Hematopoietic multipotent progenitor cell treated with erythropoietin and hydrocortisone succinate and interleukin-3 and kit ligand, for 17 days (in vitro differentiated cells): Measurements from ENCODE around the gene BEX2.
"Not testable (repeated sequence)": the region's sequence is repeated elsewhere in the genome, so short reads cannot be mapped to it uniquely, and the experiment has no call there.

ENCODE experiments used
- DNase-seq: peaks from one replicate; pipeline ENCODE4 v3.0.0-alpha.2; 2015; ENCODE audit warnings: low spot score

Gene BEX2

DNA sequence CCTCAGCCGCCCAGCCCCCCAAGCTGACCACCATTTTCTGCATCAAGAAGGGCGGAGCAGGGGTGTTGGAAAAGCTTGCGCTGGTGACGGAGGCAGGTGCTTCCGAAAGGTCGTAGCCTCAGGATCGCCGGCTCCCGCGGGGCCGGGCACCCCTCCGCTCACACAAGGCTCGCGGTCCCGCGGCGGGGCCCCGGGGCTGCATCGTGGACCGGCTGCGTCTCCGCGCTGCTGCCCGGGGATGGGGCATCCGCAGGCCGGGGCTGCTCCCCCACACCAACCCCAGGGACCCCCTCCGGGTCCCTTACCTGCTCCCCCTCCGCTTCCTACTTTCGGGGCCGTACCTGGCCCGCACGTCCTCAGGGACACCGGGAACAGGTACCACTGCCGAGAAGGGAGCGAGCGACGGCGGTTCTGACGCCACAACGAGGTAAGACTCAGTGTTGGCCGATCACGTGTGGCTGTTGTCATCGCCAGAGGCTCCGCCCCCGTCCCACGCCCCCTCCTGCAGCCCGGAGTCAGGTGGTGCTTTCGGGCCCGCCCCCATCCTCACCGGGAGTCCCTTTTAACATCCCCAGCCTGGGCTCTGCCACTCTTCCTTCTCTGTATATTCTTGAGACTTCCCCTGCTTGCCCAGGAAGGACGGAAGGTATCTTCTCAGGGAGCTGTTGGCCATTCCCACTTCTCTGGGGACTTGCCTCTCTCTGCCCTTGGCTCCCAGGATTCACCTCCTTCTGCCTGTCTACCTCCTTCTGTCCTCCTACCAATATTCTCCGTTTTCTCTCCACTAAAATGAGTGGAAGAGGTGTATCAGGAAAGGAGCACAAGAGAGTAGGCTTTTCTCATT is at the start of gene BEX2:
TSS of gene BEX2 (minus strand) at position 436 of the 844 bp plus-strand sequence. CDS start 1,014 bp downstream, outside the sequence.
- peak; percentile 5 for DNase-seq

DNA sequence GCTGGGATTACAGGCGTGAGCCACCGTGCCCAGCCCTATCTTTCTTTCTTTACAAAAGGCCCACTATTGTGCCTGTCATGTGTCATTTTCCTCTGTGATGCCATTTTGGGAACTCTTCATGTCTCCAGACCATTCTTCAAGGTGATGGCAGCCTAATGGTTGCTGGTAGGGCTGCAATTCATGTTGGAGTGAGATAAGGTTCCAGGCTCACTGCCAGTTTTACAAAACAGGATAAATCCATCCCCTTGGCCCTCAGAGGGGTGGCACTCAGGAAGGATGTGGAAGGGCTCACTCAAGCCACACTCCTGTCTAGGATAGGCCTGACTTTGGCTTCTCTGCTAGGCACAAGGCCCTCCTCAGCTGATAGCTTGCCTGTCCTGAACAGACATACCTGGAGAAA is 49.3 kb upstream of the BEX2 start:
- DNase-seq = peak; percentile 3

DNA sequence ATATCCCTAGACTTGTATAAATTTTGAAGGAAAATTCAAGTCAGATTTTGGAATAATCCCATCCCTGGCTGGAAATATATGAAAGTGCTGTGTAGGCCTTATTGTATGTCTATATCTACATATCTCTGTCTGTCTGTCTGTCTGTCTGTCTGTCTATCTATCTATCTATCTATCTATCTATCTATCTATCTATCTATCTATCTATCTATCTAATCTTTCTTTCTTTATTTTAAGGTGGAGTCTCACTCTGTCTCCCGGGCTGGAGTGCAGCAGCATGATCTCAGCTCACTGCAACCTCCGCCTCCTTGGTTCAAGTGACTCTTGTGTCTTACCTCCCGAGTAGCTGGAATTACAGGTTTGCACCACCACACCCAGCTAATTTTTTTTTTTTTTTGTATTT is 48.8 kb upstream of the BEX2 start:
- DNase-seq = not testable (repeated sequence)

DNA sequence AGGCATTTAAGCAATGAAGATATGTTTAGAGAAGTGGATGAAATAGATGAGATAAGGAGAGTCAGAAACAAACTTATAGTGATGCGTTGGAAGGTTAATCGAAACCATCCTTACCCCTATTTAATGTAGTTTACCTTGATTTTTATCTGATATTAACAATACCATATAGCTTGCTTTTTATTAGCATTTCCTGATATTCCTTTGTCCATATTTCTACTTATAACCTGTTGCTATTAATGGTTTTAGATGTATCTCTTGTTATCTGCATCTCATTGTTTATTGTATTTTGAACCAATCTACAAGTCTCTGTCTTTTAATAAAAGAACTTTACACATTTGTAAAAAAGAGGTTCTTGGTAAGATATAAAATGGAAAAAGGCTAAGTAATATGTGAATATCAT is 47.1 kb upstream of the BEX2 start:
- DNase-seq = no peak

DNA sequence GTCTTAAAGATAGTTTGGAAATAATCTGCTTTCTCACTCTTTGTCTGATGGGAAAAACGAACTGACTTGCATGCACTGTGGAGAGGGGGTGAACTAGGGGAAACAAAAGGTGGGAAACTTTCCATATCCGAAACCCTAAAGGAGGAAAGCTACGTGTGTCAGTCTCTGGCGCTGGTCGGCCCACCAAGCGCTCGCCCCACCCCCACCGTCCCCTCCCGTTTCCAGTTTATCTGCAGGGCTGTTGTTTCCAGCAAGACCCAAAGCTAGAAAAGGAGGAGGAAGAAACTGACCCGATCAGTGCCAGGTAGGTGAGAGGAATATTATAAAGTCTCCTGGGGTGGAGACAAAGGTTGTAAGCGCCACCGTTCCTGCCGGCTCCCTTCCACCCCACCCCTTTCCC is 46.1 kb upstream of the BEX2 start:
- no peak for DNase-seq

DNA sequence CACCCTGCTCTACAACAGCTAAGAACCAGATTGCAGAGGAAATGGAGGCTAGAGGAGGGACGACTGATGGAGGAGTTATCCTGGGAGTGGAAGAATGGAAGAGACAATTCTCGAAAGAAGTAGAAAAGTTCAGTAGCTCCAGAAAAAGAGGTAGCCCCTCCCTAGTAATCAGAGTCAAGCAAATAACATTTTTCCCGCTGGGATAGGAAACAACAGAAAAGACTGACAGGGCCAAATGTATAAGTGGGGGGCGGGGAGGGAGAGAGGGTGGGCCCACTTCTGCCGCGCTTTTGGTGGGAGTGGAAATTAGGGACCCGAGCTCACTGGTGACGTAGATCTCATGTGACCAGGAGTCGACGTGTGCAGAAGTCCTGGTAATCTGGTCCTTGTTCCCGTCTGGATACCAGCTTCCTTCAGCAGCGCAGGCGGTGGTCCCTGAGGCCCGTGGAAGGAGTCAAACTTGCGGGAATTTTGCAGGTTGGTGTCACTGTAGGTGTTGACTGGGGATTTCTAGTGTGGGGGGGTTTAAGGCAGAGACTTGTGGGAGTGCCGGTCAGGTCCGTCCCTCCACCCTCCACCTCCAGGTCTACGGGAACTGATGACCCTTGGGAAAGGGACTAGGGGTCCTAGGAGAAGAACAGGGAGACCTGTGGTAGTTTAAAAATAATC is 45.5 kb upstream of the BEX2 start, which contains the start of gene TCEAL9:
TSS of gene TCEAL9 (plus strand) at position 377 of the 669 bp plus-strand sequence. CDS start 1,179 bp downstream, outside the sequence.
- no peak for DNase-seq

DNA sequence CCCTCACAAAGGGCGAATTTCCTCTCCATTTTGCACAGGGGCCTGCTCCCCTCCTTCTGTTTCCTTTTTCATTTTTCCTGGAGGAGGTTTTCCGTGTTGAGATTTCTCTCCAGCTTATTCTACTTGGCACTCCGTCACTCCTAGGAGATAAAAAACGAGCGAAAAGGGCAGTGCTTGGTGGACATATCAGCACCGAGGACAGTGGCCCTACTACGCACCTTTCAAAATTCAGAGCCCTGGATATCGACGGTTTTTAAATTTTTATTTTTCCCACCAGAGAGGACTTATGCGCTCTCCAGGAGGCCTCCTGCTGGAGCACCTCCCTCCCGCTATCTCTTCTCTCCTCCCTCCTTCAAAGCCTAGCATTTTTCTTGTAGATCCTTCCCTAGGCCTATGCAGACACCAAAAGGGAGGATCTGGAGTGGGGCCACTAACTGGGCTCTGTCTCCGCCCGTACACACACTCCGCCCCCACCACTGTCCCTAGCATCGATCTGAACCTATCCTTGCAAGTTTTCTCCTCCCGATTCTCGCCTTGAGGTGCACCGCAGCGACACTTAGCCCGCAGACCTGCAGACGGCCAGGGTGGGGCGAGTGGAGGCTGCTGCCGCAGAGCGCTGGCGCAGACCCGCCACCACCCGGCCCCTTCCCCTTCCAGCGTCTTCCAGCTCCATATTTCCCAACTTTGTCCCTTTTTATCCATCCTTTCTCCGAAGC is 37.0 kb upstream of the BEX2 start:
- DNase-seq = no peak

DNA sequence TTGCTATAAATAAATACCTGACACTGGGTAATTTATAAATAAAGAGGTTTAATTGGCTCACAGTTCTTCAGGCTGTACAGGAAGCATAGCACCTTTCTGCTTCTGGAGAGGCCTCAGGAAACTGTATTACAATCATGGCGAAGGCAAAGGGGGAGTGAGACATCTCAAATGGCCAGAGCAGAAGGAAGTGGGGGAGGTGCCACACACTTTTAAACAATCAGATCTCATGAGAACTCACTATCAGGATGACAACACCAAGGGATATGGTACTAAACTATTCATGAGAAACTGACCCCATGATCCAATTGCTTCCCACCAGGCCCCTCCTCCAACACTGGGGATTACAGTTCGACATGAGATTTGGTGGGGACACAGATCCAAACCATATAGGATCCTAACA is 33.8 kb upstream of the BEX2 start:
- no peak for DNase-seq

DNA sequence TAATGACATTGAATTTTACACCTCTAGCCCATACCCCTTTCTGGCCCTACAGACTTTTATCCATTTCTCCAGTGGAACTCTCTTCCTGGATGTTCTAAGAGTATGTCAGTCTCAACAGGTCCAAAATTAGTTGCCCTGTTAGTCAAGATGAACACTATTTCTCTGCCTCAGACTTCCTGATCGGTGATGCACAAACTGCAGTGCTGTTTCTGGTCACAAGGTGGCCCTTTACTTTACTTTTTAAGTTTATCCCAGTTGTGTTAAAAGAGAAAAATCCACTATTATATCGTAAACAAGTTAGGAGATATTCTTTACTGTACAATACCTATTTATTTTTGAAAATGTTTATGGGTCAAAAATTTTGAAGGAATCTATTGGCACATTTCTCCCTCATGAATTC is 32.3 kb upstream of the BEX2 start:
- DNase-seq = peak; percentile 5

DNA sequence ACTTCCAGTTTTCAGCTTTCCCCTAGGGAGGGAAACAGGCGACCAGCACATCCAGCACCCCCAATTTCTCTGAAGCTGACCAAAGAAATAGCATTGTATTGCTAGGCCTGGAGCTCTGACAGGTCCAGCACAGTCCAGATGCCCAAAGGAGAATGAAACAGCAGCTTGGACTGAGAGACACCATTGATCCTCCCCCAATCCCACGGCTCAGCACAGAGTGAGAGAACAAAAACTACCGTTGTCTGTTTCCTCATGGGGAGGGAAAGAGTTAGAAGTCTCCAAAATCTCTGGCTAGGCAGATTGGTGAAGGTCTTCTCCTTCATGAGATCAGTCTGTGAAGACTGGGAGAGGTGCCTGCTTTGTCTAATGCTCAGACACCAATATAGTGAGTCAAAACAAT is 27.9 kb upstream of the BEX2 start:
- no peak for DNase-seq

DNA sequence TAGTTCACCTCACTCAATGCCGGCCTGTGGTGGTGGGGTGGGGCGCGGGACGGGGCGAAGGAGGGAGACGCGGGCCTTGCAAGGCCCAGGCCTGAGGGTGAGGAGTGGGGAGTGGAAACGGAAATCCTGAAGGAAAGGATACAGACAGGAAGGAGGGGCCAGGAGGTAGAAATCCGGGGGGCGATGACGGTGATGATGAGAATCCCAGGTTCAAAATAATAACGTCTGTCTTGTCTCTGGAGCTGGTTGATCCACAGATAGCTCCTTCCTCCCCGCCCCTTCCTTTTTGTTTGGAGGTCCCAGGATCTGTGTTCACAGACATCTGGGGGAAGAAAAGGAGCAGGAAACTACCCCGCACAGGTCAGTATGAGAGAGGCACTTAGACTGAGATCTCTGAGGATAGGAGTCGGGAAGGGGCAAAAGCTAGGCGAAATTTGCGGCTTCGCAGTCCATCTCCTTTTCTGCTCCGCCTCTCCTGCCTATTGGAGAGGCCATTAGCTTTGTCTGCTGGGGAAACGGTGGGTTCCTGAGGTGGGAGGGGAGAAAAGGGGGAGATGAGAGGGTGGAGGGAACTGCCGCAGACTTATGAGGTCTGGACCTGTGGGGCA is 20.0 kb upstream of the BEX2 start:
- no peak for DNase-seq

DNA sequence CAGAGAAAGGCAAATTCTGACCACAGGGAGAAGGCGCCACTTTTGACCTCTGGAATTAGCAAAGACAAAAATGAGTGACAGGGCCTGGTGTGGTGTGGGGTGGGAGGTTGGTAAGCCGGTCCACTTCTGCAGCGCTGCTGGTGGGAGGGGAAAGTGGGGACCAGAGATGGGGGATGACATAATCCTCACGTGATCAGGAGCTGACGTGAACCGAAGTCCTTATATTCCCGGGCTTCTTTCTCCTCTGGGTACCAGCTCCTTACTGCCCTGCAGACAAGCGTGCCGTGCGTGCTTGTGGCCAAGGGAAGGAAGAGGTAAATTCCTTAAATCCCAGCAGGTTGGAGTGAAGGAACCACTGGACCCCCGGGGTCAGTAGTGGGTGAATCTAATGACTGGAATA is 19.2 kb upstream of the BEX2 start, which contains the start of gene TCEAL7:
TSS of gene TCEAL7 (plus strand) at position 249 of the 400 bp plus-strand sequence. CDS start 1,165 bp downstream, outside the sequence.
- DNase-seq = no peak

DNA sequence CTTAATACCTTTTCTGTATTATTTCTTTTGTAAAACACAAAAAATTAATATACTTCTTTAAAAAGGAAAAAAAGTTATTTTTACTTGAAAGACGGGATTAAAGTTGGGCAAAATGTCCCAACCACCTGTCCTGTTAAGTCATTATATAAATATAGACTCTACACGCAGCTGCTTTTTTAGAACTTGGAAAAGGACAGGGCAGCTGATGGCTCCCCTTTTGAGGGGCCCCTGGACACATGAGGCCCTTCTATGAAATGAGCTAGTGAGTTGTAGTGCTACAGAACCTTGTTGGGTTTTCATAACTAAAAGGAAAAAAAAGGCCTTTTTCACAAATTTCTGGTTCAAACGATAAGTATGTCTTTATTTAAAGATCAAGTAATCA is 600 bp upstream of the BEX2 start:
- no peak for DNase-seq

DNA sequence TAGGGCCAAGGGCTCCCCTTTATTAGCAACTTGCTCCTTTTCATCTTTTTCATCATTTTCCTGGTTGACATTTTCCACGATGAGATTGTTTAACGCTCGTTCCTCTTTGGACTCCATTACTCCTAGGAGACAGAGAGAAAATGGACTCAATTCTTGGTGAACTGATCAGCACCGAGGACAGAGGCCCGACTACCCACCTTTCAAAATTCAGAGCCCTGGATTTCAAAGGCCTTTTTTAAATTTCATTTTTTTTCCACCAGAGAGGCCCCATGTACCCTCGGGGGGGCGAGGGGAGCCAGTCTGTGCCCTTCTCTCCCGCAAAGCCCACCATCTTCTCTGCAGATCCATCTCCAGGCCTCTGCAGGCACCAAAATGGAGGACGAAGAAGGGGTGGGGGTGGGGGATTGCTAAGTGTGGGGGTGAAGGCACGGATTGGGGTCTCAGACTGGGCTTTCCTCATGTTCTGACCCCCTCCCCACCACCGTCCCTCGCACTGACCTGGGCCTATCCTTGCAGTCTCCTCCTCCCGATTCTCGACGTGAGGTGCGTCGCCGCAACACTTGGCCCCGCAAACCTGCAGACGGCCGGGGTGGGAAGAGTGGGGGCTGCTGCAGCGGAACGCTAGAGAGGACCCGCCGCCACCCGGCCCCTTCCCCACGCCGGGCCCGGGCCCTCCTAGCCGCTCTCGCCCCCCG is 783 bp downstream of the BEX2 start:
- no peak for DNase-seq

DNA sequence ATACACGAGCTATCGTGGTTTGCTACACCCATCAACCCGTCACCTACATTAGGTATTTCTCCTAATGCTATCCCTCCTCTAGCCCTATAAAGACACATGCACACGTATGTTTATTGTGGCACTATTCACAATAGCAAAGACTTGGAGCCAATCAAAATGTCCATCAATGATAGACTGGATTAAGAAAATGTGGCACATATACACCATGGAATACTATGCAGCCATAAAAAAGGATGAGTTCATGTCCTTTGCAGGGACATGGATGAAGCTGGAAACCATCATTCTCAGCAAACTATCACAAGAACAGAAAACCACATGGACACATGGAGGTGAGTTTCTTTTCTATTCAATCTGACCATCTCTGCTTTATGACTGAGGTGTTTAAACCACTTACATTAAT is 5.1 kb downstream of the BEX2 start:
- DNase-seq = not testable (repeated sequence)

DNA sequence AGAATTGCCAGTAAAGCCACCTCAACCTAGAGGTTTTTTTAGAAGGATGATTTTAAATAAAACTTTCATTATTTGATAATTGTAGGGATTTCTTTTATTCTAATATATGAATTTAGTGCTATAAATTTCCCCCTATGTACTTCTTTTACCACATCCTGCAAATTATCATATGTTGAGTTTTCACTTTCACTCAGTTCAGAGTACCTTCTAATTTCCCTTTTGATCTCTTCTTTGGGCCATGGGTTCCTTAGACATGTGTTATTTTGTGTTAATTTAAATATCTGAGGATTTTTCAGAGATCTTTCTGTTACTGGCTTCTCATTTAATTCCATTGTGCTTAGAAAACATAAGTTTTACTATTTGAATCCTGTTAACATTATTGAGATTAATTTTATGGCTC is 6.1 kb downstream of the BEX2 start:
- DNase-seq = no peak

DNA sequence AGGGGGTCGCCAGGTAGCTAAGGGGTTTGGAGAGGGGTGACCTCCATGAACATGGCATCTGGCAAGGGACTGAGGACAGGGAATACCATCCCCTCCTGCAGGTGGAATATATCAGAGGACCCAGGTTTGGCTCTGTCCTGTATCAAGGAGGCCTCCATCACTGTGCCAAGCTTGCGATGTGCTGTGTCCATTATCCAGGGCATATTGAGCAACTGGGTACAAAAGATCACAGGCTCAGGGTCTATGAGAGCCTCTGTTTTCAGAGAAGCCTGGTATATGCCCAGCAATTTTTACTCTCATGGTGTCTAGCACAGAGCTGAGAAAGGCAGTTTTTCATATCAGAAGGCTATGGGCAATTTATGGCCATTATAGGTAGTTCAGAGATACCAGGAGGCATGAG is 17.7 kb downstream of the BEX2 start:
- no peak for DNase-seq

DNA sequence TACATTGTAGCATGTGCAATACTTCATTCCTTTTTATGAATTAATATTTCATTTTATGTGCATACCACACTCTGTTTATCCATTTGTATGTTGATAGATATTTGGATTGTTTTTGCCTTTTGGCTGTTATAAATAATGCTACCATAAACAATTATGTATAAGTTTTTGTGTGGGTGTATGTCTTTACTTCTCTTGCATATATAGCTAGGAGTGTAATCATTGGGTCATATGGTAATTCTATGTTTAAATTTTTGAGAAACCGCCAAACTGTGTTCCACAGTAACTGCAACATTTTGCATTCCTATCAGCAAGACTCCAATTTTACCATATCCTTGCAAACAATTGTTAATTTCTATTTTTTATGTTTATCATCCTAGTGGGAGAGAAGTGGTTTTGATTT is 31.2 kb downstream of the BEX2 start:
- no peak for DNase-seq

DNA sequence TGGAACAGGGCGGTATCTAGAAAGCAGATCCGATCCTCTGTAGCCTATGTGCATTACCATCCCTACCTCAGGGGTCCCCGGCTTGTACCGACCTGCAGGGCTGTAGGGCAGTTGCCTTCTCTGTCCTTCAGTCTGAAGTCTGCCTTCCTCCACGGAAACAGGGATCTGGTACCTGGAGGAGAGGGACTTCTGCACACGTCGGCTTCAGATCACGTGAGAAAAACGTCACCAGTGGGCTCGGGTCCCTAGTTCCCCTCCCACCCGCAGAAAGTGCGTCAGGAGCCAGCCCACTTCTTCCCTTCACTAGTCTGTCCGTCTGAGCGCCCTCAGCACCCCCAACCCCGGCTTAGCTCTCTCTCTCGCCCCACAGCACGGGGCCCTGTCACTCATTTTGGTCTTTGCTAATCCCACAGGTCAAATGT is 34.2 kb downstream of the BEX2 start, which contains the start of gene TCEAL5:
TSS of gene TCEAL5 (minus strand) at position 170 of the 422 bp plus-strand sequence. CDS start 2,187 bp downstream, outside the sequence.
- DNase-seq = no peak

DNA sequence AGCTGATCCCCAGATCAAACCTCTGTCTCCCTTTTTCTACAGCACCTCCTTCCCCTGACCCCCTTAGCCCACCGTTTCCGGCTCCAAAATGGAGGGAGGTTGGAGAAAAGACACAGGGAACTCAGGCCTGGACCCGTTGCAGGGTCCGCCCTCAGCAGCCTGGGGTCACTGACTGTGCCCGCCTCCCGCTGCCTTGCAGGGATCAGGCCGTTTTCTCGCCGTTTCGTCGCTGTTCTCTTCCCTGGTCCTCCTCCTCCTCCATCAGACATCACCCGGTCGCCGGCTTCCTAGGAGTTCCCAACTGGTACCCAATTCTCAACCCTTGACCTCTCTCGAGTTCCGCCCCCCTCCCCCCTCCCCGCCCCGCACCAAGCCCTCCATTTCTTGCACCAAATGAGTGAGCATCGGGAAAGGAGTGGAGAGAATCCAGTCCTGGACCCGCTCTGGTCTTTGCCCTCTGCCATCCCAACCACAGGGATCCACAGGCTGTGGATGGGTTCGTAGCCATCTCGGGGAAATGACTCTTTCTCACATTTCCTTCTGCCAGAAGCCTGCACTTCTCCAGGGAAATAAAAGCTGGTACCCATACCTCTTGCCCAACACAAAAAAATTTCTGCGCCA is 34.7 kb downstream of the BEX2 start:
- no peak for DNase-seq

DNA sequence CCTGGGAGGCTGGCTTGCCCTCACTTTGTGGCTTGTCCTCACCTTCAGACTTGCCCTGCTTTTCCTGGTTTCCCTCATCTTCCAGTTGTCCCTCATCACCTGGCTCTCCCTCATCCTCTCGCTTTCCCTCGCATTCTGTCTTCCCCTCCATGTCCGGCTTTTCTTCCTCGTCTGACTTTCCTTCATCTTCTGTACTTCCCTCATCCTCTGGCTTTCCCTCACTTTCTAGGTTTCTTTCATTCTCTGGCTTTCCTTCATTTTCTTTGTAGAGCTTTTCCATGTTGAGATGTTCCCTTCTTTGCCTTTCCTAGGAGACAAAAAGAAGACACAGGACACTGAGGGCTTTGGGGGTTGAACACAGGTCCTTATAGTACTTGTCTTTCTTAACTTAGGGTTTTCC is 36.5 kb downstream of the BEX2 start:
- DNase-seq = no peak
